Suppressor macrophage treated with lipopolysaccharide for 1 hour (primary cell): ENCODE data around the gene PFN2.
"Not testable (repeated sequence)": the region's sequence is repeated elsewhere in the genome, so short reads cannot be mapped to it uniquely, and the experiment has no call there.

Experiments
- DNase-seq, 3 donors: peaks; one replicate each; pipeline ENCODE4 v3.0.0-alpha.2; 2020 to 2022

PFN2 gene, protein sequence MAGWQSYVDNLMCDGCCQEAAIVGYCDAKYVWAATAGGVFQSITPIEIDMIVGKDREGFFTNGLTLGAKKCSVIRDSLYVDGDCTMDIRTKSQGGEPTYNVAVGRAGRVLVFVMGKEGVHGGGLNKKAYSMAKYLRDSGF

GRCh38 chr3:149970716-149971402 is at the start of gene PFN2:
Gene PFN2, minus strand, starts transcription at chr3:149970895. Its CDS starts 39 bp downstream, at chr3:149970856.
- DNase-seq, result peak; percentile 20 to 54 (median 40)

- no peak for DNase-seq
Measured at GRCh38 chr3:150015901-150016300, 45.2 kb upstream of the PFN2 start.

GRCh38 chr3:150014782-150015181 is 44.1 kb upstream of the PFN2 start:
- no peak for DNase-seq

- DNase-seq, result no peak
Measured at GRCh38 chr3:150013801-150014200, 43.1 kb upstream of the PFN2 start.

DNA sequence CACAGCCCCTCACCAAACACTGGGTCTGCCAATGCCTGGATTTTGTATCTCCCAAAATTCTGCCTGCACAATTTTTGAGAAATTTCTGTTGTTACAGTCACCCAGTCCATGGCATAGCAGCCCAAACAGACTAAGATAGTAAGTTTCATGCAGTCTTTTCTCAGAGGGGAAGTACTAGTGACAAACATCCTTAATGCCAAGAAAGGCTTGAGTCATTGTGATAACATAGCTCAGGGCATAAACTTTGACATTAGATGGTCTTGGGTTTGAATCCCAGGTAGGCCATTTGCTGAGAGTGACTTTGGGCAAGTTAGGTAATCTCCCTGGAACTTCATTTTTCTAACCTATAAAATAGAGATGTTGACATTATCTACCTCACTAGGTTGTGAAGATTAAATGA is 36.1 kb upstream of the PFN2 start:
- peak; percentile 8 to 49 (median 38) for DNase-seq

DNA sequence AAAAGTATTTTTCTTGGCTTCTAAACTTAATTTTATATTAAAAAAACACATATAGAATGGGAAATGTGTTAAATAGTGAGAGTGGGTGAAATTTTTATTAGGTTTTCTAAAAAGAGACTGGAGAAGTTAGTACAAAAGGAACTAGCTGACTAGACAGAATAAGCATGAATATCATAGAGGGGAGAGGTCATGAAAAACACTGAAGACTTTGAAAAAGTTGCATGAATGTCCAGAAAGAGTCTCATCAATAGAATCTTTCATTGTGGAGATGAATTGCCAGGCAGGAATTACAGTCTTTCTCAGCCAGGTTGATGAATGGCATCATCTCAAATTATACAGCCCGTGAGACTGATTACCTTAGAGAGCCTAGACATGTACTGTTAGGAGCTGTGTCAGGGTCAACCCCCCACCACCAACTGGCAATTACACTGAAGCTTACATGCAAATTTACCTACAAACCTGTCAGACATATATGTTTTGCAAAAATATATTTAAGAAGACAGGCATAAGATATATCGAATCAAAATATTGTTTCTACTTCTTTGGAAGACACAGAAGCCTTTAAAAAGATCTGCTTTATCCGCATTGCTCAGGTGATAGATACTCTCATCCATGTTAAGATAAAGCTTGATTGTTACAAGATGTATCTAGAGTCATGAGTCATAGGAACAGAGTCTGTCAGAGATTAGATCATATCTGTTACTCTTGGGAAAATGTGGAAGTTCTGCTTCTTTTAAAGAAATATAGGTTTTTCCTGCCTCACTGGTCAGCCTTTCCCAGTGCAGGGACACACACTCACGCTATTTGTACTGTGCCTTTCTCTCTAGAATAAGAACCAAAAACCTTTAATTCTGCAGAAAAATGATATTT is 34.8 kb upstream of the PFN2 start:
- peak; percentile 64 to 86 (median 85) for DNase-seq

- no peak for DNase-seq
Measured at GRCh38 chr3:150000641-150001040, 29.9 kb upstream of the PFN2 start.

DNA sequence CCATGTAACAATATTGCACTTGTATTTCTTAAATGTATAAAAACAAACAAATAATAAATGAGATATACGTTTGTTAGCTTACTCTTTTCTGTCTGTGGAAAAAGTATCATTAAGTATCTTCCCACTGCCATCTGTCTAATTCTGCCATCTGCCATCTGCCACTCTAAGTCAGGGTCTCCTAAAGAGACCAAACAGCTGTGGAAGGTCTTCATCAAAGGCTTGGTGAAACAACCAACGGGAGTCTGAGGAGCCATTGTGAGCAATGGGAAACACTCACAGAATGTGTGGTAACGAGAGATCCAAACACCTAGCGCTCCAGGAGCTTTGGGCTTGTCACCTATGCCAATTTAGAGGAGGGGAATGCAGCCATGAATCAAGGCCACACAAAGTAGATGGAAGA is 28.7 kb upstream of the PFN2 start:
- DNase-seq, result no peak

- DNase-seq, result no peak
Measured at GRCh38 chr3:149998946-149999345, 28.3 kb upstream of the PFN2 start.

DNA sequence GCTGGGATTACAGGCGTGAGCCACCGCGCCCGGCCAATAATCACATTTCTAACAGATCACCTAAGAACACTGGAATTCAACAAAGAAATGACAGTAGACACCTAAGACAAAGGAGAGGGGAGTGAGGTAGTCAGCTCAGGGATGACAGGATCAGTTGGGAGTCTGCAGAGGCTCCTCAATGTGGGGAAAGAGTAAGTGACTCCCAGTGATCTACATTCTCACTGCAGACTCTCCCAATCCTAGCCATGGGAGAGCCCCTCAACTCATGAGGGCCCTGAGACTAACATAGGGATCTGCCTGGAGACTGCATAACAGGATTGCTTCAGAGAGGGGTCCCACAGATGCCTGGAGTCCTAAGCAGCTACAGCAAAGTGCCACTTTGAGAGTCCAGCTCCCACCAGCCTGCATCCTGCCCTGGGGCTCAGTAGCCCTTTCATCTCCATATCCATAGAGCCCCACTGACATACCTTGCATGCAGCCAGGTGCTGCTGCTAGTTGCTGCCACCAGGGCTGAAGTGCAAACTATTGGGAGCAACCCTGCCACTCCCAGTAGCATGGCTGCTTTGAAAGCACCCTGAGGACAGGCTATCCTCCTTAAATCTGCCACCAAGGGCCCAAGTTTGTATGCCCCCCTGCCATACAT is 21.8 kb upstream of the PFN2 start:
- DNase-seq, result no peak

DNA sequence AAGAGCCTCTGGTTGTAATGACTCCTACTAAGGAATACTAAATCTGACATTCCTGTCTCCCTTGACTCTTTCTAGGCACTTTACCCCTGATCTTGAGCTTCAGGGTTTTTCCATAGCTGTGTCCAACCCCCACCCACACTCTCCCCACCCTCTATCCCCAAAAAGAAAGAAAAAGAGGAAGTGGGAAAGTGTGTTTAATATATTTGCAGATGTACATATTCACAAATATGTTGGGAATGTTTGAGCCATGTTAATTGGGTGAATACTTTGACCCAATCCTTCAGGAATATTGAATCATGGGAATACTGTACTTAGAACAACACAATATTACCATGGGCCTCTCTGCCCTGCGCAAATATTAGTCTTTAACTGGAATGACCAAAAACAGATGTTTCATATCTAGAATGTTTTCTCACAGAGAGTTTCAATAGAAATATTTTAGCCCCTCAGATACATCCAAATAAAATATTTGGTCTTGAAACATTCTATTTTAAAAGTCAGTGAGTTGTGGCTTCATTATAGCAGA is 19.8 kb upstream of the PFN2 start:
- DNase-seq, result no peak

DNA sequence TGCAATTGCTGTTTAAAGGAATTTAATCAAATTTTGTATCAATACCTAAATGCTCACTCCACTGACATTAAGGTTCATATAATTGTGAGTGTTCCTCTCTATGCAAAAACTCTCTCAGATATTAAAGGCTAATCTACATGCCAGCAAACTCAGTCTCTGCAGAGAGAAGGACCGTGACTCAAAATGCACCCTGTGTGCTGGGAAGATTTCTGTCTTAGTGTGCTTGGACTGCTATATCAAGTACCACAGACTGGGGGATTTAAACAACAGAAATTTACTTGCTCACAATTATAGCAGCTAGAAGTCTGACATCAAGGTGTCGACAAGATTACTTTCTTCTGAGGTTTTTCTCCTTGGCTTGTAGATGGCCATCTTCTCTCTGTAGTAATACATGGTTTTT is 18.6 kb upstream of the PFN2 start:
- DNase-seq, result no peak

GRCh38 chr3:149983628-149984027 is 12.9 kb upstream of the PFN2 start:
- no peak for DNase-seq

- not testable (repeated sequence) for DNase-seq
Measured at GRCh38 chr3:149983053-149983452, 12.4 kb upstream of the PFN2 start.

DNA sequence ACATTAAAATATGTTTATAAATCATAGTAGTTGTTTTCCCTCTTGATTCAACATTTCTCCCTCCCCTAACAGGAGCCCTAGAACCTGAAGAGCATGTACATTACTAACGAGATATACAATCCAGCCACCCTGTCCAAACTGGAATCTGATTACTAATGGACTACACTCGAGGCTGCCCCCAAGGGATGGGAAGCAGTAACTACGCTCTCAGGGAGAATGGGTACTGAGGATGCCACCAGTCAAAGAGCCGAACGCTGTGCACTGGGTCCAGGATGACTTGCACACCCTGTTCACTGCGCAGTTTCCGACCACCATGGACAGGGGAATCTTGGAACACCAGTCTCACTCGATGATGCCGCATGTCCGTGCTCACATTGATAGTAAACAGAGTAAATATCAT is 11.3 kb upstream of the PFN2 start:
- DNase-seq, result not testable (repeated sequence)

DNA sequence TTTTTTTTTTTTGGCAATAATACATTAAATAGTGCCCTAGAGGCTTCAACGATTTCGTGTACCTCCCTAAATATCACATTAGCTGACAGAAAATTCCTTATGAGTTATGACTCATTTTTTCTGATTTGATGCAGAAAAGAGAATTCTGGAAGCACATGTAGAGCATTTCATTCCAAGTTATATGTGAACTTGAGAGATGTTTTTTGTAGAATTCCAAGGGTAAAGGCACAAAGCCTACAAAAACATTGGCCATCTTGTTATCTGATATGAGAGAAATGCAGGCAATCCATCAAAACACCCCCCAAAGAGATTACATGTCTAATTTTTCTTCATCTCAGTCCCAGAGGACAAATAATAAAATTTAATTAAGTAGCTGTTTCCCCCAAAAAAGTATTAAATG is 6.7 kb upstream of the PFN2 start:
- DNase-seq, result no peak

DNA sequence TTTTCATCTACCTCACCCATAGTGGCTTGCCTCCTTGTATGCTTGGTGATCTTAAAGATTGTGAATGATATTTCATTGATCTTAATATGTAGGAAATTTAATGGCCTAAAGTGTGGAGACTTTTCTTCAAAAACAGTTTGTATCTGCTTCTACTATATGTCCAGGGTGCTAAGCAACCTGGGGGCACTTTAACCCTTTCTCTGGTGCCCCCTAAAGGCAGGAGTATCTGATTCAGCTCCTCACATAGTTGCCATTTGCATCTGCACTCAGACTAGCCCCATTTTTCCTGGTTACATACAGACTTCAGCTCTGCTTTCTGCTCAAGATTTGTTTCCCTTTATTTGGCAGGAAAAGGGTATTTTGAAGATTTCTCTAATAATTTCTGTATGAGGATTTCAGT is 5.2 kb upstream of the PFN2 start:
- DNase-seq, result no peak

- peak; percentile 29 to 62 (median 52) for DNase-seq
Measured at GRCh38 chr3:149971403-149972075, 844 bp upstream of the PFN2 start.

- DNase-seq, result peak; percentile 62 to 73 (median 68)
Measured at GRCh38 chr3:149969940-149970715, 567 bp downstream of the PFN2 start.

DNA sequence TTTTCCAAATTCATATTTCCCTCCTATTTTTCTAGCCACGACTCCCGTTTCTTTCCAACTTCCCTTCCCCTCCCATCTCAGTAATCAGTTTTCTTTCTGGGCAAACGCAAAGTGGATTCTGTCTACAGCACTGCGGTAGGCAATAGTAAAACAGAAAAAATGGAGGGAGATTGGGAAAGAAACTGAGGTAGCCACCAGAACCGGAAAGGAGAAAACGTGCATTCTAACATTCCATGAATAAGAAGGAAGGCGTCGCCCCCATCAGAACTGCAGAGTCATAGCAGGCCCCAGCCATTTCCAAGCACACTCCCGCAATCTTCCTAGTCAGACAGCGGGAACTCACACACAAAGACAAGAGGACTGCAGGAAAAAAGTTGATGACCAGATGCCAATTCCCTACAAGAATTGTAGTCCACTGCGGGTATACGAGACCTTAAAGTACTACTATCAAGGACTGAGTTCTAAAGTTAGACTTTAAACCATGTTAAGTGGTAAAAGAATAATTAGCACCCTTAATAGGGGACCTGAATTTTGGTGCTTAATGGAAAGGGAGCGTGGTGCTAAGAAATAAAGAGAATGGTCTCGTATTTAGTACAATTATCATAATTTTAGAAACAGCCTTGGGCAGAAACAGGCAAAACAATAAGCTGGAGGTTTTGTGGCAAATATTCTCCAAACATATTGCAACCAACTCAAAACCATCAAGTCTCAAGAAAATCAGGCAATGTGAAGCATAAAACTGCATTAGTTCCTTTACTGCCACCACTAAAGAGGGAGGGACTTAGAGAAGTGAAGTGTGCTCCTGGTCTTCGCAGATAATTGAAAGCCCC is 1.4 kb downstream of the PFN2 start:
- no peak for DNase-seq

DNA sequence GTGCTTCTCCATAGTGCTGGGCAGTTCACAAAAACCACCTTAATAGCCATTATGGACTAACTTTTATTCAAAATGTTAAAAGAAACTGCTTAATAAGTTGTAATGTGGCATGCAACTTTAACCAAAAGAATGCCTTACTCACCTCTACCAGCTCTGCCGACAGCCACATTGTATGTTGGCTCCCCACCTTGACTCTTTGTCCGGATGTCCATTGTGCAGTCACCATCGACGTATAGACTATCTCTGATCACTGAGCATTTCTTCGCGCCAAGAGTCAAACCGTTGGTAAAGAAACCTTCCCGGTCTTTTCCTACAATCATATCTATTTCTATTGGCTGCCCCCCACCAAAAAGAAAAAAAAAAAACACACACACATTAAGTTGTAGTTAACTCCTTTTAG is 2.5 kb downstream of the PFN2 start:
- DNase-seq, result no peak
